Caco-2 (cell line): ENCODE data around the gene ASCL4. TPM values are rescaled to one million over a fixed set of nuclear protein-coding genes. Genes with fewer than 3 reads are reported as not detected.

Source experiments
- BruUV-seq: library from RNA; stranded (reverse); fragments of 400-500 nt; replicated peaks from 2 replicates; lab custom pipeline; 2021; lab: Mats Ljungman, UMichigan
- CTCF ChIA-PET: fragments of 300-600 bp; sonication (Branson Sonifier 250); formaldehyde crosslinking; loops from one replicate; lab custom pipeline; 2022; ENCODE audit warnings: antibody characterized with exemption; lab: Charles Lee
- POLR2A ChIA-PET: fragments of 300-600 bp; sonication (Branson Sonifier 250); formaldehyde crosslinking; loops from one replicate; lab custom pipeline; 2022; ENCODE audit warnings: antibody characterized with exemption; lab: Charles Lee
- DNase-seq, 2 experiments: peaks; one replicate each; pipeline versions ENCODE4 v3.0.0 to v3.0.0-alpha.2; 2020 to 2022
- H3K27me3 ChIP-seq: replicated peaks from 2 replicates; pipeline ENCODE4 v1.6.0; 2011; ENCODE audit warnings: low read length; ENCODE audit not compliant: control insufficient read depth, insufficient read depth
- H3K36me3 ChIP-seq: 2 replicates; pipeline ENCODE4 v1.5.1; 2011; ENCODE audit warnings: low read length; ENCODE audit not compliant: control insufficient read depth, insufficient read depth
- H3K4me1 ChIP-seq: fragments of 250-450 bp; sonication (Bioruptor Pico); 2 replicates; pipeline ENCODE4 v1.5.1; 2020; ENCODE audit warnings: mild to moderate bottlenecking
- H3K4me3 ChIP-seq: 2 replicates; pipeline ENCODE4 v1.5.1; 2011; ENCODE audit warnings: low read depth, mild to moderate bottlenecking, control low read depth, low read length
- H3K9me3 ChIP-seq: fragments of 250-450 bp; sonication (Bioruptor Pico); 2 replicates; pipeline ENCODE4 v1.5.1; 2020; ENCODE audit warnings: mild to moderate bottlenecking, moderate library complexity
- H3K27ac Mint-ChIP-seq: one replicate; pipeline ENCODE4 v1.8.0; 2022; ENCODE audit warnings: mixed read lengths; ENCODE audit not compliant: unreplicated experiment
- H3K27me3 Mint-ChIP-seq: one replicate; pipeline ENCODE4 v1.8.0; 2022; ENCODE audit warnings: mixed read lengths; ENCODE audit not compliant: insufficient read depth, unreplicated experiment
- H3K36me3 Mint-ChIP-seq: one replicate; pipeline ENCODE4 v1.8.0; 2022; ENCODE audit warnings: mild to moderate bottlenecking, mixed read lengths; ENCODE audit not compliant: insufficient read depth, unreplicated experiment
- H3K4me1 Mint-ChIP-seq: one replicate; pipeline ENCODE4 v1.8.0; 2022; ENCODE audit warnings: low read depth, mixed read lengths; ENCODE audit not compliant: unreplicated experiment
- H3K4me3 Mint-ChIP-seq: one replicate; pipeline ENCODE4 v1.8.0; 2022; ENCODE audit warnings: mild to moderate bottlenecking, moderate library complexity, mixed read lengths; ENCODE audit not compliant: unreplicated experiment
- H3K9me3 Mint-ChIP-seq: one replicate; pipeline ENCODE4 v1.8.0; 2022; ENCODE audit warnings: mixed read lengths; ENCODE audit not compliant: unreplicated experiment
- CTCF ChIP-seq, 2 experiments: fragments of 200-600 bp in 1 of 2; IDR thresholded peaks; 1 replicate in 1 of 2; 2 replicates in 1 of 2; pipeline versions ENCODE4 v1.5.1 to v1.8.0; 2011 to 2022; ENCODE audit warnings: antibody characterized with exemption in 1 of 2, control low read depth in 1 of 2, inconsistent platforms in 1 of 2, low read depth in 1 of 2, low read length in 1 of 2, mild to moderate bottlenecking in 1 of 2, moderate library complexity in 1 of 2; ENCODE audit not compliant: insufficient read depth in 1 of 2, severe bottlenecking in 1 of 2, unreplicated experiment in 1 of 2
- intact Hi-C: fragments of 100-400 bp; cut with micrococcal nuclease; formaldehyde crosslinking; loops from one replicate; pipeline ENCODE4 v1.10.0; 2022; ENCODE audit not compliant: unreplicated experiment
- total RNA-seq: library from RNA; stranded (reverse); gene quantifications from 2 replicates; pipeline ENCODE4 v1.2.3, GENCODE V29; 2022

ASCL4 gene
- total RNA-seq, 1 experiment from 2014 or later = not detected

- Histone ChIP-seq H3K36me3 (no peaks in the 10 kb centered on the region), H3K4me3 (no peak overlapping the region), H3K9me3 (no peaks in the 10 kb centered on the region), H3K27me3 (no peaks in the 10 kb centered on the region), H3K4me1 (peaks cover 12% of the 10 kb centered on the region; the same call in 1 of the 2 replicates)
- no peaks in the 10 kb centered on the region for H3K27me3 Mint-ChIP-seq
- BruUV-seq = no TSS peak
- POLR2A ChIA-PET = interaction anchor here (0.6 kb wide), 1 partner anchor 16 kb away, joined by 3 read pairs; no protein-coding TSS in a partner anchor
- no peak for TF ChIP-seq CTCF (IDR thresholded peaks at IDR 0.05; ENCODE audit: insufficient read depth in 1 of 2, low read depth in 1 of 2, low read length in 1 of 2, severe bottlenecking in 1 of 2, unreplicated experiment in 1 of 2)
- no peaks in the 10 kb centered on the region for H3K4me1 Mint-ChIP-seq
- no peak overlapping the region for H3K4me3 Mint-ChIP-seq
- no peak for DNase-seq
- CTCF ChIA-PET = interaction anchor here (0.8 kb wide), 1 partner anchor 103 kb away, joined by 4 read pairs; no protein-coding TSS in a partner anchor
- no peak overlapping the region for H3K27ac Mint-ChIP-seq
- intact Hi-C loops = no loop called here
- no peaks in the 10 kb centered on the region for H3K36me3 Mint-ChIP-seq
- H3K9me3 Mint-ChIP-seq = no peaks in the 10 kb centered on the region
Observed at GRCh38 chr12:107782067-107782466, 7.6 kb downstream of the ASCL4 start.

- Histone ChIP-seq H3K9me3 (no peaks in the 10 kb centered on the region), H3K36me3 (no peaks in the 10 kb centered on the region), H3K4me1 (peaks cover 26% of the 10 kb centered on the region), H3K27me3 (no peaks in the 10 kb centered on the region), H3K4me3 (no peak overlapping the region)
- CTCF ChIA-PET = no interaction called here
- intact Hi-C loops = no loop called here
- no peaks in the 10 kb centered on the region for H3K27me3 Mint-ChIP-seq
- H3K9me3 Mint-ChIP-seq = no peaks in the 10 kb centered on the region
- no TSS peak for BruUV-seq
- POLR2A ChIA-PET = no interaction called here
- no peak overlapping the region for H3K27ac Mint-ChIP-seq
- no peaks in the 10 kb centered on the region for H3K4me1 Mint-ChIP-seq
- H3K36me3 Mint-ChIP-seq = no peaks in the 10 kb centered on the region
- TF ChIP-seq CTCF (IDR thresholded peaks at IDR 0.05; ENCODE audit: insufficient read depth in 1 of 2, low read depth in 1 of 2, low read length in 1 of 2, severe bottlenecking in 1 of 2, unreplicated experiment in 1 of 2) = no peak
- no peak overlapping the region for H3K4me3 Mint-ChIP-seq
- DNase-seq = no peak
Observed at GRCh38 chr12:107783406-107784376, 9.2 kb downstream of the ASCL4 start.

GRCh38 chr12:107788281-107788680 is 13.8 kb downstream of the ASCL4 start:
- intact Hi-C loops = no loop called here
- Mint-ChIP-seq H3K9me3 (no peaks in the 10 kb centered on the region), H3K36me3 (no peaks in the 10 kb centered on the region), H3K4me3 (no peak overlapping the region), H3K4me1 (no peaks in the 10 kb centered on the region), H3K27ac (no peak overlapping the region), H3K27me3 (no peaks in the 10 kb centered on the region)
- Histone ChIP-seq H3K4me3 (no peak overlapping the region), H3K27me3 (no peaks in the 10 kb centered on the region), H3K9me3 (peaks cover 6% of the 10 kb centered on the region; the same call in 1 of the 2 replicates), H3K36me3 (no peaks in the 10 kb centered on the region), H3K4me1 (peaks cover 18% of the 10 kb centered on the region)
- no peak for DNase-seq
- no peak for TF ChIP-seq CTCF (IDR thresholded peaks at IDR 0.05; ENCODE audit: insufficient read depth in 1 of 2, low read depth in 1 of 2, low read length in 1 of 2, severe bottlenecking in 1 of 2, unreplicated experiment in 1 of 2)
- POLR2A ChIA-PET = no interaction called here
- BruUV-seq = no TSS peak
- CTCF ChIA-PET = no interaction called here
